ENCODE results near the gene ATP11C.

GRCh38 chrX:139798701-139799100 is 134.2 kb downstream of the ATP11C start:
- TF ChIP-seq CTCF (IDR thresholded peaks at IDR 0.05) (no peak), POLR2A (IDR thresholded peaks at IDR 0.05) (no peak)

Data from thyroid gland (tissue), 4 donors.